GM23248 (cell line): ENCODE data around the gene GADD45B. TPM values are rescaled to one million over a fixed set of nuclear protein-coding genes. Genes with fewer than 3 reads are reported as not detected.

ENCODE experiments used
- DNase-seq: peaks from one replicate; pipeline ENCODE4 v3.0.0-alpha.2; 2015
- H2AFZ ChIP-seq: fragments of 200-600 bp; sonication (generic); 2 replicates; pipeline ENCODE4 v1.6.1; 2016; ENCODE audit warnings: antibody characterized with exemption
- H3F3A ChIP-seq: fragments of 200-600 bp; sonication (generic); 2 replicates; pipeline ENCODE4 v1.6.1; 2016; ENCODE audit warnings: mild to moderate bottlenecking, antibody characterized with exemption, mixed run types; ENCODE audit not compliant: insufficient read depth
- H3K27ac ChIP-seq: fragments of 200-600 bp; sonication (generic); 2 replicates; pipeline ENCODE4 v1.5.1; 2016; ENCODE audit warnings: mild to moderate bottlenecking
- H3K27me3 ChIP-seq: fragments of 200-600 bp; sonication (generic); replicated peaks from 2 replicates; pipeline ENCODE4 v1.6.1; 2016; ENCODE audit warnings: mild to moderate bottlenecking; ENCODE audit not compliant: insufficient read depth
- H3K36me3 ChIP-seq: fragments of 200-600 bp; sonication (generic); 2 replicates; pipeline ENCODE4 v1.6.1; 2016; ENCODE audit warnings: low read depth, mild to moderate bottlenecking
- H3K4me1 ChIP-seq: fragments of 200-600 bp; sonication (generic); 2 replicates; pipeline ENCODE4 v1.6.1; 2016; ENCODE audit warnings: mild to moderate bottlenecking; ENCODE audit not compliant: insufficient read depth
- H3K4me2 ChIP-seq: fragments of 200-600 bp; sonication (generic); one replicate; pipeline ENCODE4 v1.6.1; 2016; ENCODE audit warnings: mild to moderate bottlenecking; ENCODE audit not compliant: unreplicated experiment
- H3K4me3 ChIP-seq: fragments of 200-600 bp; sonication (generic); 2 replicates; pipeline ENCODE4 v1.5.1; 2016; ENCODE audit warnings: mild to moderate bottlenecking
- H3K79me2 ChIP-seq: fragments of 200-600 bp; sonication (generic); 2 replicates; pipeline ENCODE4 v1.6.1; 2016; ENCODE audit warnings: mild to moderate bottlenecking; ENCODE audit not compliant: insufficient read depth
- H3K9ac ChIP-seq: fragments of 200-600 bp; sonication (generic); 2 replicates; pipeline ENCODE4 v1.6.1; 2016; ENCODE audit warnings: mild to moderate bottlenecking
- H3K9me2 ChIP-seq: fragments of 200-600 bp; sonication (generic); 2 replicates; pipeline ENCODE4 v1.6.1; 2016; ENCODE audit warnings: mixed run types, mild to moderate bottlenecking, moderate library complexity; ENCODE audit not compliant: insufficient read depth
- H3K9me3 ChIP-seq: fragments of 200-600 bp; sonication (generic); one replicate; pipeline ENCODE4 v1.6.1; 2017; ENCODE audit warnings: low read depth
- H4K20me1 ChIP-seq: fragments of 200-600 bp; sonication (generic); 2 replicates; pipeline ENCODE4 v1.6.0; 2016; ENCODE audit not compliant: insufficient read depth
- EZH2 ChIP-seq: fragments of 200-600 bp; sonication (generic); IDR thresholded peaks from 2 replicates; pipeline ENCODE4 v1.6.1; 2018; ENCODE audit warnings: antibody characterized with exemption, mild to moderate bottlenecking; ENCODE audit not compliant: insufficient read depth, poor library complexity, severe bottlenecking
- EZH2phosphoT487 ChIP-seq: fragments of 200-600 bp; sonication (generic); IDR thresholded peaks from 2 replicates; pipeline ENCODE4 v1.6.1; 2018; ENCODE audit warnings: antibody characterized with exemption, moderate library complexity, mild to moderate bottlenecking, low read depth; ENCODE audit not compliant: insufficient read depth
- WGBS, 2 experiments: methylation state at CpG; one replicate each; pipeline ENCODE4 v1.1.6; 2015 to 2017; ENCODE audit warnings: low lambda C conversion rate in 2 of 2, low coverage in 1 of 2; ENCODE audit errors: missing lambda C conversion rate in 2 of 2; 5-methylcytosine and 5-hydroxymethylcytosine counted together
- in situ Hi-C: fragments of 300-500 bp; cut with MboI; formaldehyde crosslinking; loops from 2 replicates; pipeline ENCODE4 v1.15.0; 2020
- polyA plus RNA-seq: library from polyadenylated mRNA; unstranded; fragments of >200 nt; fragmentation: Nextera tagmentation; extraction: Ambion mirVana; gene quantifications from 2 replicates; pipeline ENCODE4 v1.2.1, GENCODE V29; 2016
- total RNA-seq: library from RNA; depleted of rRNA; stranded (reverse); fragments of >200 nt; shearing (Covaris generic); gene quantifications from 2 replicates; pipeline ENCODE4 v1.2.3, GENCODE V29; 2014

Gene GADD45B
- total and polyA plus RNA-seq, 2 experiments from 2014 or later = 89.7 to 96.1 TPM

GRCh38 chr19:2453431-2454025 lies 22.4 kb upstream of the GADD45B start:
- no peak for DNase-seq
- TF ChIP-seq EZH2 = no peak
- no peak for TF ChIP-seq EZH2phosphoT487
- no peak overlapping the region for H3K4me2 ChIP-seq

GRCh38 chr19:2454199-2454961 lies 21.5 kb upstream of the GADD45B start:
- Histone ChIP-seq H4K20me1 (no peaks in the 10 kb centered on the region), H3K4me3 (no peak overlapping the region), H3K79me2 (peaks cover 91% of the 10 kb centered on the region), H3K27ac (no peak overlapping the region), H2AFZ (no peak overlapping the region), H3K27me3 (no peaks in the 10 kb centered on the region), H3K9me3 (no peaks in the 10 kb centered on the region), H3K9ac (no peak overlapping the region), H3K36me3 (no peaks in the 10 kb centered on the region), H3F3A (no peaks in the 10 kb centered on the region), H3K9me2 (no peaks in the 10 kb centered on the region), H3K4me1 (no peaks in the 10 kb centered on the region), H3K4me2 (no peak overlapping the region)
- DNase-seq = no peak
- TF ChIP-seq EZH2 (no peak), EZH2phosphoT487 (no peak)
- 89 to 94% methylated on average over 14 to 19 of the region's 19 CpGs for WGBS, 2 experiments
- in situ Hi-C loops = no loop called here

More at GRCh38 chr19:2453431-2454025, 22.4 kb upstream of the GADD45B start:
- H3K4me1 ChIP-seq = no peaks in the 10 kb centered on the region
- WGBS, 2 experiments = 96 to 97% methylated on average over 17 to 19 of the region's 19 CpGs
- no peaks in the 10 kb centered on the region for H3K9me2 ChIP-seq
- in situ Hi-C loops = no loop called here
- peaks cover 97% of the 10 kb centered on the region for H3K79me2 ChIP-seq
- no peak overlapping the region for H2AFZ ChIP-seq
- no peak overlapping the region for H3K27ac ChIP-seq
- no peaks in the 10 kb centered on the region for H3K27me3 ChIP-seq
- no peak overlapping the region for H3K4me3 ChIP-seq
- H3K9me3 ChIP-seq = no peaks in the 10 kb centered on the region
- no peaks in the 10 kb centered on the region for H4K20me1 ChIP-seq
- no peak overlapping the region for H3K9ac ChIP-seq
- no peaks in the 10 kb centered on the region for H3K36me3 ChIP-seq
- H3F3A ChIP-seq = no peaks in the 10 kb centered on the region

GRCh38 chr19:2454962-2455850 lies 20.7 kb upstream of the GADD45B start:
- Histone ChIP-seq H3F3A (no peaks in the 10 kb centered on the region), H3K4me3 (peak overlapping the region; percentile 81), H3K4me1 (no peaks in the 10 kb centered on the region), H3K9me3 (no peaks in the 10 kb centered on the region), H4K20me1 (no peaks in the 10 kb centered on the region), H3K27ac (no peak overlapping the region), H3K9me2 (no peaks in the 10 kb centered on the region), H3K79me2 (peaks cover 83% of the 10 kb centered on the region), H3K9ac (peak overlapping the region; percentile 89), H2AFZ (no peak overlapping the region; the same call in 1 of the 2 replicates), H3K36me3 (no peaks in the 10 kb centered on the region), H3K27me3 (no peaks in the 10 kb centered on the region), H3K4me2 (peak overlapping the region; percentile 81)
- TF ChIP-seq EZH2phosphoT487 (no peak), EZH2 (no peak)
- 80 to 87% methylated on average over 12 to 13 of the region's 14 CpGs for WGBS, 2 experiments
- in situ Hi-C loops = no loop called here
- DNase-seq = no peak

- Histone ChIP-seq H3K4me2 (peak overlapping the region; percentile 81), H4K20me1 (no peaks in the 10 kb centered on the region), H3K4me3 (peak overlapping the region; percentile 81), H3K9me2 (no peaks in the 10 kb centered on the region), H3F3A (no peaks in the 10 kb centered on the region), H2AFZ (peak overlapping the region; percentile 65), H3K4me1 (no peaks in the 10 kb centered on the region), H3K9ac (peak overlapping the region; percentile 89), H3K9me3 (no peaks in the 10 kb centered on the region), H3K79me2 (peaks cover 75% of the 10 kb centered on the region), H3K27ac (no peak overlapping the region), H3K36me3 (no peaks in the 10 kb centered on the region), H3K27me3 (no peaks in the 10 kb centered on the region)
- peak; percentile 62 for DNase-seq
- in situ Hi-C loops = no loop called here
- 2% methylated on average over 24 to 52 of the region's 62 CpGs for WGBS, 2 experiments
- TF ChIP-seq EZH2phosphoT487 (no peak), EZH2 (no peak)
These were observed 19.9 kb upstream of the GADD45B start for GRCh38 chr19:2455851-2456570.
